CD4-positive, alpha-beta T cell treated with Interleukin-4 for 1 hour (primary cell): ENCODE measurements around the gene FAF1.
"Not testable (repeated sequence)": the region's sequence is repeated elsewhere in the genome, so short reads cannot be mapped to it uniquely, and the experiment has no call there.

ENCODE experiments used
- DNase-seq, 2 donors: peaks; one replicate each; pipeline ENCODE4 v3.0.0-alpha.2; 2020 to 2022

The FAF1 gene

GRCh38 chr1:50836117-50836516 lies 124.0 kb downstream of the FAF1 start:
- DNase-seq = no peak

DNA sequence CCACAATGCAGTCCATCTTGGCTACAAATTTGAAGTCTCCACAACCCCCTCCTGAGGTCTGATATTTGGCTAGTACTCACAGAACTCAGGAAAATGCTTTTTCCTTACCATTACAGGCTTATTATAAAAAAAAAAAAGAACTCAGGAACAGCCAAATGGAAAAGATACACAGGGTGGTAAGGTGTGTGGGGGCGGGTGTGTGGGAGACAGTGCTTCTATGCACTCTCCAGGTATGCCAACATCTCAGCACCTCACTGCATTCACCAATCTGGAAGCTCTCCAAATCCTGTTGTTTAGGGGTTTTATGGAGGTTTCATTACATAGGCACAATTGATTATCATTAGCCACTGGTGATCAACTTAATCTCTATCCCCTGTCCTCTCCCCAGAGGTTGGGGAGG lies 126.9 kb downstream of the FAF1 start:
- no peak for DNase-seq

- no peak for DNase-seq
These were observed 127.9 kb downstream of the FAF1 start for GRCh38 chr1:50832167-50832566.

- DNase-seq = no peak
These were observed 128.6 kb downstream of the FAF1 start for GRCh38 chr1:50831300-50832061.

DNA sequence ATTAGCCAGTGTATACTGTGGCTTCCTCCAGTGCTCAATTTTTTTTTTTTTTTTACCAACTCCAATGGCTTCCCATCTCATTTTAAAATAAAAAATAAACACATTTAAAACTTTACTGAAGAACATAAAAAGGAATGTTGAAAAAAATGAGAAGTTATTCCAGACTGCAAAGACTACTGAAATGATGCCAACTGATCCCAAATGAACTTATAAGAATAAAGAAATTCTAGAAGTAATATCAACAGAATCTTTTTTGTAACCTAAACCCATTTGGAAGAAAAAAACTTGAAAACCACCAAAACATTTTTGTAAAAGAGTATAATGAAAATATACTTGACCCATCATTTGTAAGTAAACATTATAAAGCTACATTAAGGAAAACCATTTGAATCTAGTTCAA lies 129.4 kb downstream of the FAF1 start:
- no peak for DNase-seq

GRCh38 chr1:50829014-50829958 lies 130.8 kb downstream of the FAF1 start:
- DNase-seq = no peak

DNA sequence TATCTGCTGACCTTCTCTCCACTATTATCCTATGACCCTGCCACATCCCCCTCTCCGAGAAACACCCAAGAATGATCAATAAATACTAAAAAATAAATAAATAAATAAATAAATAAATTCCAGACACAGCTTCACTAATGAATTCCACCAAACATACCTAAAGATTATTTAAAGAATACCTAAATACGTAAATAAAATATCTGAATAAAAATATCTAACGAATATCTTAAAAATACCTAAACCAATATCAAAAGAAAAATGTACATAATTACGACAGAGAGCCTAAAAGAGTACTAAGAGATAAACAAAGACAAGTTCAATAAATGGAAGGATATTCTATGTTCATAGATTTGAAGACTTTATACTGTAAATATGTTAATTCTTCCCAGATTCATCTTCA lies 132.5 kb downstream of the FAF1 start:
- DNase-seq = no peak

- DNase-seq = not testable (repeated sequence)
These were observed 133.3 kb downstream of the FAF1 start for GRCh38 chr1:50826792-50827191.

DNA sequence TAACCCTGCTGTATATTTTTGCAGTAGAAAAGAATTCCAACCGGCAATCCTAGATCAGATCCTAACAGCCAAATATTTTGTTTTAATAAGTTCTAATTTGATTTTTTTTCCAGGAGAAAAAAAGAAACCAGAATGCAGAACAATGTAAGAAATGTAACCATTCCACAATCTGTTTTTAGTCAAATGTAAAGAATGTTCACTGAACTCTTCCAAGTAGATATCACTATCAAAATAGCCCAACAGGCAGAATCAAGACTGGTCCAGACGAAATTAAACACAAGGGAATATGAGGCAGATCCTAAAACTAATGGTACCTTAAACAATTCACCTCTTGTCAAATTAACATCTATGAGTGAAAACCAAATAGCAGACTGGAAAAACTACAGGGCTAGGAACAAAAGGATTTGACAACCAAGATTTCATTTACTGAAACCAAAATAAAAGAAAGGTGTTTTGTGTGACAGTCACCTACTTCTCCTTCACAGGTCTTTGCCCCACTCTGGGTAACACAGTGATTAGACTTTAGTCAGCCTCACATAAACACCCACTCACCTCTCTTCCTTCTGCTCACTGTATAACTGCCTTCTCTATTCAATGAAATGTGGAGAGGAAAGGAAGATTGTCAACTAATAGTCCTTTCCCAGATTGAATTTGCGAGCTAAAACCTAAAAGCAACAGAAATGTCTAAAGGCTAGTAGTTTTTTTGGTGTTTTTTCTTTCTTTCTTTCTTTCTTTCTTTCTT lies 137.9 kb downstream of the FAF1 start:
- no peak for DNase-seq

DNA sequence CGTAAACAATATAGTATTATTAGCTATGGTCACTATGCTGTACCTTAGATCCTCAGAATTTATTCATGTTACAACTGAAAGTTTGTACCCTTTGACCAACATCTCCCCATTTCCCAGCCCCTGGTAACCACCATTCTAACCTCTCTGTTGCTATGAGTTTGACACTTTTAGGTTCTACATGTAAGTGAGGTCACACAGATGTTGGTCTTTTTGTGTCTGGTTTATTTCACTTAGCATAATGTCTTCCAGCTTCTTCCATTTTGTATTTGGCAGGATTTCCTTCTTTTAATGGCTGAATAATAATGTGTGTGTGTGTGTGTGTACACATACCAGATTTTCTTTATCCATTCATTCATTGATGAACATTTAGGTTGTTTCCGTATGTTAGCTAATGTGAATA lies 139.5 kb downstream of the FAF1 start:
- DNase-seq = no peak

DNA sequence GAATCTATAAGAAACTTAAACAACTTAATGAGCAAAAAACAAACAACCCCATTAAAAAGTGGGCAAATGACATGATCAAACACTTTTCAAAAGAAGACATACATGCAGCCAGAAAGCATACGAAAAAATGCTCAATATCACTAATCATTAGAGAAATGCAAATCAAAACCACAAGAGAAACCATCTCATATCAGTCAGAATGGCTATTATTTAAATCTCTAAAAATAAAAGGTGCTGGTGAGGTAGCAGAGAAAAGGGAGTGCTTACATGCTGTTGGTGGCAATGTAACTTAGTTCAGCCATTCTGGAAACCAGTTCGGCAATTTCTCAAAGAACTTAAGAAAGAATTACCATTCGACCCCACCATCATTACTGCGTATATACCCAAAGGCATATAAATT lies 147.7 kb downstream of the FAF1 start:
- no peak for DNase-seq

- no peak for DNase-seq
These were observed 151.8 kb downstream of the FAF1 start for GRCh38 chr1:50808296-50808695.

- no peak for DNase-seq
These were observed 163.8 kb downstream of the FAF1 start for GRCh38 chr1:50796272-50796671.

GRCh38 chr1:50793521-50793920 lies 166.5 kb downstream of the FAF1 start:
- no peak for DNase-seq

DNA sequence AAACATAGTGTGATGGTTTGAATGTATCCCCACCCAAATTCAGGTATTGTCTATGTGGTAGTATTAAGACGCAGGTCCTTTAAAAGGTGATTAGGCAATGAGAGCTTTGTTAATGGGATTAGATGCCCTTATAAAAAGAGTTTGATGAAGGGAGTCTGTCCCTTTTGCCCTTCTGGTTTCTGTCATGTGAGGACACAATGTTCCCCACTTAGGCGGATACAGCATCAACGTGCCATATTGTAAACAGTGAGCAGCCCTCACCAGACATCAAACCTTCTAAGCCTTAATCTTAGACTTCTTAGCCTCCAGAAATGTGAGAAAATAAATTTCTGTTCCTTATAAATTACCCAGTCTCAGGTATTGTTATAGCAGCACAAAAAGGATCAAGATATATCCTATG lies 172.8 kb downstream of the FAF1 start:
- no peak for DNase-seq

- DNase-seq = no peak
These were observed 176.8 kb downstream of the FAF1 start for GRCh38 chr1:50783286-50783685.

- DNase-seq = no peak
These were observed 179.3 kb downstream of the FAF1 start for GRCh38 chr1:50780797-50781196.

- peak; percentile 3 to 31 for DNase-seq
These were observed 180.3 kb downstream of the FAF1 start for GRCh38 chr1:50779801-50780200.

- DNase-seq = no peak
These were observed 184.3 kb downstream of the FAF1 start for GRCh38 chr1:50775740-50776139.

GRCh38 chr1:50774759-50775351 lies 185.2 kb downstream of the FAF1 start:
- peak in 1 of 2 donors; percentile 52 for DNase-seq

DNA sequence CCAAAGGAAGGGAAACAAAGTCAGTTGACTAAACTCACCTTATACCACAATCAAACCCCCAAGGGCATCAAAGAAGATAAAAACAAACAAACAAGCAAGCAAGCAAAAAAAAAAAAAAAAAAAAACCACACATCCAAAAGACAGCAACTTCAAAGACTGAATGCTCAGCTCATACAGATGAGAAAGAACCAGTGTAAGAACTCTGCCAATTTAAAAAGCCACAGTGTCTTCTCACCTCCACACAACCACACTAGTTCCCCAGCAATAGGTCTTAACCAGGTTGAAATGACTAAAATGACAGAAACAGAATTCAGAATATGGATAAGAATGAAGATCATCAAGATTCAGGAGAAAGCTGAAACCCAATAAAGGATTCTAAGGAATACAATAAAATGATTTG lies 193.4 kb downstream of the FAF1 start:
- no peak for DNase-seq

DNA sequence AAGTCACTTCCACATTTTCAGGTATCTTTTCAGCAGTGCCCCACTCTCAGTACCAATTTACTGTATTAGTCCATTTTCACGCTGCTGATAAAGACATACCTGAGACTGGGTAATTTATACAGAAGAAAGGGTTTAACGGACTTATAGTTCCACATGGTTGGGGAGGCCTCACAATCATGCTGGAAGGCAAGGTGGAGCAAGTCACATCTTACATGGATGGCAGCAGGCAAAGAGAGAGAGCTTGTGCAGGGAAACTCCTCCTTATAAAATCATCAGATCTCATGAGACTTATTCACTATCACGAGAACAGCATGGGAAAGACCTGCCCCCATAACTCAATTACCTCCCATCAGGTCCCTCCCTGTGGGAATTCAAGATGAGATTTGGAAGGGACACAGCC lies 203.5 kb downstream of the FAF1 start:
- DNase-seq = not testable (repeated sequence)

- not testable (repeated sequence) for DNase-seq
These were observed 205.3 kb downstream of the FAF1 start for GRCh38 chr1:50754764-50755163.
